ENCODE results near the gene SPACA7. TPM values are rescaled to one million over a fixed set of nuclear protein-coding genes. Genes with fewer than 3 reads are reported as not detected.

The SPACA7 gene
- total RNA-seq = not detected

- H3K9me3 ChIP-seq (ENCODE audit: low read depth, low read length) = no peaks in the 10 kb centered on the region
- H3K4me3 ChIP-seq (ENCODE audit: low read length) = no peak within 1 kb of the TSS
- no peaks in the 10 kb centered on the region for H3K4me1 ChIP-seq (ENCODE audit: insufficient read depth, low read length)
- no peaks in the 10 kb centered on the region for H3K27me3 ChIP-seq (ENCODE audit: insufficient read depth, low read length)
These were observed at the start of gene SPACA7 for GRCh38 chr13:112376050-112376681. Gene SPACA7 (plus strand): TSS chr13:112376355. CDS start chr13:112376386, 31 bp downstream.

GRCh38 chr13:112326821-112327370, 49.3 kb upstream of the SPACA7 start:
- Histone ChIP-seq H3K4me1 (ENCODE audit: insufficient read depth, low read length) (no peaks in the 10 kb centered on the region), H3K9me3 (ENCODE audit: low read depth, low read length) (no peaks in the 10 kb centered on the region), H3K4me3 (ENCODE audit: low read length) (no peak overlapping the region), H3K27me3 (ENCODE audit: insufficient read depth, low read length) (peaks cover 10% of the 10 kb centered on the region)

GRCh38 chr13:112328936-112329335, 47.2 kb upstream of the SPACA7 start:
- Histone ChIP-seq H3K27me3 (ENCODE audit: insufficient read depth, low read length) (peaks cover 19% of the 10 kb centered on the region), H3K4me3 (ENCODE audit: low read length) (no peak overlapping the region), H3K4me1 (ENCODE audit: insufficient read depth, low read length) (no peaks in the 10 kb centered on the region), H3K9me3 (ENCODE audit: low read depth, low read length) (no peaks in the 10 kb centered on the region)

GRCh38 chr13:112329376-112329775, 46.8 kb upstream of the SPACA7 start:
- H3K9me3 ChIP-seq (ENCODE audit: low read depth, low read length) = no peaks in the 10 kb centered on the region
- H3K4me3 ChIP-seq (ENCODE audit: low read length) = no peak overlapping the region
- peaks cover 19% of the 10 kb centered on the region for H3K27me3 ChIP-seq (ENCODE audit: insufficient read depth, low read length)
- no peaks in the 10 kb centered on the region for H3K4me1 ChIP-seq (ENCODE audit: insufficient read depth, low read length)

- no peak overlapping the region for H3K4me3 ChIP-seq (ENCODE audit: low read length)
- no peaks in the 10 kb centered on the region for H3K9me3 ChIP-seq (ENCODE audit: low read depth, low read length)
- no peaks in the 10 kb centered on the region for H3K4me1 ChIP-seq (ENCODE audit: insufficient read depth, low read length)
- peaks cover 19% of the 10 kb centered on the region for H3K27me3 ChIP-seq (ENCODE audit: insufficient read depth, low read length)
These were observed 46.1 kb upstream of the SPACA7 start for GRCh38 chr13:112330066-112330465.

GRCh38 chr13:112330479-112331381, 45.4 kb upstream of the SPACA7 start:
- Histone ChIP-seq H3K27me3 (ENCODE audit: insufficient read depth, low read length) (peaks cover 19% of the 10 kb centered on the region), H3K9me3 (ENCODE audit: low read depth, low read length) (no peaks in the 10 kb centered on the region), H3K4me1 (ENCODE audit: insufficient read depth, low read length) (no peaks in the 10 kb centered on the region), H3K4me3 (ENCODE audit: low read length) (no peak overlapping the region)

GRCh38 chr13:112331675-112332074, 44.5 kb upstream of the SPACA7 start:
- H3K4me1 ChIP-seq (ENCODE audit: insufficient read depth, low read length) = no peaks in the 10 kb centered on the region
- no peaks in the 10 kb centered on the region for H3K9me3 ChIP-seq (ENCODE audit: low read depth, low read length)
- peaks cover 19% of the 10 kb centered on the region for H3K27me3 ChIP-seq (ENCODE audit: insufficient read depth, low read length)
- H3K4me3 ChIP-seq (ENCODE audit: low read length) = no peak overlapping the region

GRCh38 chr13:112332727-112333126, 43.4 kb upstream of the SPACA7 start:
- Histone ChIP-seq H3K27me3 (ENCODE audit: insufficient read depth, low read length) (peaks cover 19% of the 10 kb centered on the region), H3K9me3 (ENCODE audit: low read depth, low read length) (peaks cover 6% of the 10 kb centered on the region), H3K4me1 (ENCODE audit: insufficient read depth, low read length) (no peaks in the 10 kb centered on the region), H3K4me3 (ENCODE audit: low read length) (no peak overlapping the region)

- H3K4me1 ChIP-seq (ENCODE audit: insufficient read depth, low read length) = no peaks in the 10 kb centered on the region
- H3K4me3 ChIP-seq (ENCODE audit: low read length) = no peak overlapping the region
- peaks cover 6% of the 10 kb centered on the region for H3K9me3 ChIP-seq (ENCODE audit: low read depth, low read length)
- H3K27me3 ChIP-seq (ENCODE audit: insufficient read depth, low read length) = peaks cover 19% of the 10 kb centered on the region
These were observed 42.2 kb upstream of the SPACA7 start for GRCh38 chr13:112333756-112334543.

- peaks cover 19% of the 10 kb centered on the region for H3K27me3 ChIP-seq (ENCODE audit: insufficient read depth, low read length)
- no peaks in the 10 kb centered on the region for H3K4me1 ChIP-seq (ENCODE audit: insufficient read depth, low read length)
- H3K9me3 ChIP-seq (ENCODE audit: low read depth, low read length) = peaks cover 6% of the 10 kb centered on the region
- H3K4me3 ChIP-seq (ENCODE audit: low read length) = no peak overlapping the region
These were observed 41.0 kb upstream of the SPACA7 start for GRCh38 chr13:112335135-112335534.

- Histone ChIP-seq H3K4me3 (ENCODE audit: low read length) (no peak overlapping the region), H3K9me3 (ENCODE audit: low read depth, low read length) (peaks cover 6% of the 10 kb centered on the region), H3K4me1 (ENCODE audit: insufficient read depth, low read length) (no peaks in the 10 kb centered on the region), H3K27me3 (ENCODE audit: insufficient read depth, low read length) (peaks cover 12% of the 10 kb centered on the region)
These were observed 34.7 kb upstream of the SPACA7 start for GRCh38 chr13:112341446-112341845.

- Histone ChIP-seq H3K27me3 (ENCODE audit: insufficient read depth, low read length) (peaks cover 20% of the 10 kb centered on the region), H3K9me3 (ENCODE audit: low read depth, low read length) (peaks cover 3% of the 10 kb centered on the region), H3K4me3 (ENCODE audit: low read length) (no peak overlapping the region), H3K4me1 (ENCODE audit: insufficient read depth, low read length) (no peaks in the 10 kb centered on the region)
These were observed 34.0 kb upstream of the SPACA7 start for GRCh38 chr13:112341976-112342735.

GRCh38 chr13:112342841-112343361, 33.3 kb upstream of the SPACA7 start:
- H3K9me3 ChIP-seq (ENCODE audit: low read depth, low read length) = no peaks in the 10 kb centered on the region
- H3K4me3 ChIP-seq (ENCODE audit: low read length) = no peak overlapping the region
- H3K4me1 ChIP-seq (ENCODE audit: insufficient read depth, low read length) = no peaks in the 10 kb centered on the region
- H3K27me3 ChIP-seq (ENCODE audit: insufficient read depth, low read length) = peaks cover 27% of the 10 kb centered on the region

- H3K4me3 ChIP-seq (ENCODE audit: low read length) = no peak overlapping the region
- no peaks in the 10 kb centered on the region for H3K9me3 ChIP-seq (ENCODE audit: low read depth, low read length)
- no peaks in the 10 kb centered on the region for H3K4me1 ChIP-seq (ENCODE audit: insufficient read depth, low read length)
- H3K27me3 ChIP-seq (ENCODE audit: insufficient read depth, low read length) = peaks cover 27% of the 10 kb centered on the region
These were observed 32.6 kb upstream of the SPACA7 start for GRCh38 chr13:112343591-112343990.
